H9 (cell line): Measurements from ENCODE around the gene ZBTB17. TPM values are rescaled to one million over a fixed set of nuclear protein-coding genes. Genes with fewer than 3 reads are reported as not detected.

Experiments used
- DNase-seq: peaks from one replicate; pipeline ENCODE4 v3.0.0-alpha.2; 2017
- H2AFZ ChIP-seq: one replicate; pipeline ENCODE4 v1.6.1; 2013; ENCODE audit warnings: mild to moderate bottlenecking, low read length, control low read depth, moderate library complexity
- H2AK5ac ChIP-seq: 2 replicates; pipeline ENCODE4 v1.6.1; 2013; ENCODE audit warnings: low read length, control low read depth, mixed read lengths; ENCODE audit not compliant: insufficient read length
- H2BK120ac ChIP-seq: one replicate; pipeline ENCODE4 v1.6.1; 2013; ENCODE audit warnings: low read depth, mild to moderate bottlenecking, low read length, control low read depth, inconsistent platforms; ENCODE audit not compliant: poor library complexity, severe bottlenecking
- H2BK12ac ChIP-seq: 2 replicates; pipeline ENCODE4 v1.6.1; 2013; ENCODE audit warnings: low read length, control low read depth, mixed read lengths, low read depth; ENCODE audit not compliant: insufficient read length
- H2BK15ac ChIP-seq: 2 replicates; pipeline ENCODE4 v1.6.1; 2013; ENCODE audit warnings: low read depth, low read length, control low read depth
- H2BK20ac ChIP-seq: one replicate; pipeline ENCODE4 v1.6.1; 2013; ENCODE audit warnings: low read depth, mild to moderate bottlenecking, low read length, control low read depth, inconsistent platforms; ENCODE audit not compliant: poor library complexity, severe bottlenecking
- H2BK5ac ChIP-seq: 2 replicates; pipeline ENCODE4 v1.6.1; 2013; ENCODE audit warnings: low read length, control low read depth, mixed read lengths; ENCODE audit not compliant: insufficient read length
- H3K14ac ChIP-seq: 2 replicates; pipeline ENCODE4 v1.6.1; 2013; ENCODE audit warnings: low read length, control low read depth; ENCODE audit not compliant: insufficient read depth
- H3K18ac ChIP-seq: 2 replicates; pipeline ENCODE4 v1.6.1; 2013; ENCODE audit warnings: low read depth, mild to moderate bottlenecking, mixed read lengths, low read length, control low read depth; ENCODE audit not compliant: insufficient read length
- H3K23ac ChIP-seq: 2 replicates; pipeline ENCODE4 v1.6.1; 2013; ENCODE audit warnings: low read length, control low read depth, mixed read lengths, low read depth; ENCODE audit not compliant: insufficient read length
- H3K23me2 ChIP-seq: 2 replicates; pipeline ENCODE4 v1.6.1; 2013; ENCODE audit warnings: low read depth, mild to moderate bottlenecking, mixed read lengths, low read length, control low read depth; ENCODE audit not compliant: insufficient read length, poor library complexity, severe bottlenecking
- H3K27ac ChIP-seq: 2 replicates; pipeline ENCODE4 v1.5.1; 2013; ENCODE audit warnings: low read length, control low read depth, mixed read lengths, low read depth; ENCODE audit not compliant: insufficient read length
- H3K27me3 ChIP-seq: 2 replicates; pipeline ENCODE4 v1.6.1; 2013; ENCODE audit warnings: low read length, control low read depth, inconsistent platforms; ENCODE audit not compliant: insufficient read depth
- H3K4ac ChIP-seq: 2 replicates; pipeline ENCODE4 v1.6.1; 2013; ENCODE audit warnings: low read depth, mild to moderate bottlenecking, control low read depth, inconsistent platforms, low read length, moderate library complexity
- H3K4me1 ChIP-seq: 2 replicates; pipeline ENCODE4 v1.6.1; 2013; ENCODE audit warnings: low read length, control low read depth, inconsistent platforms; ENCODE audit not compliant: insufficient read depth
- H3K4me2 ChIP-seq: 2 replicates; pipeline ENCODE4 v1.6.1; 2013; ENCODE audit warnings: low read length, control low read depth, mixed read lengths; ENCODE audit not compliant: insufficient read length, insufficient read depth
- H3K56ac ChIP-seq: 2 replicates; pipeline ENCODE4 v1.6.1; 2013; ENCODE audit warnings: low read depth, mild to moderate bottlenecking, mixed read lengths, low read length, control low read depth; ENCODE audit not compliant: insufficient read length
- H3K79me1 ChIP-seq: 2 replicates; pipeline ENCODE4 v1.6.1; 2013; ENCODE audit warnings: low read depth, mild to moderate bottlenecking, moderate library complexity, low read length, control low read depth, inconsistent platforms; ENCODE audit not compliant: insufficient read depth, poor library complexity, severe bottlenecking
- H3K79me2 ChIP-seq: 2 replicates; pipeline ENCODE4 v1.6.1; 2013; ENCODE audit warnings: low read length, control low read depth, inconsistent platforms; ENCODE audit not compliant: insufficient read depth
- H3K9ac ChIP-seq: 2 replicates; pipeline ENCODE4 v1.6.1; 2013; ENCODE audit warnings: low read length, control low read depth, mixed read lengths; ENCODE audit not compliant: insufficient read length; ENCODE audit errors: extremely low read depth
- H3K9me3 ChIP-seq: one replicate; pipeline ENCODE4 v1.6.1; 2013; ENCODE audit warnings: low read depth, low read length, inconsistent platforms; ENCODE audit not compliant: control insufficient read depth
- H3T11ph ChIP-seq: one replicate; pipeline ENCODE4 v1.6.1; 2013; ENCODE audit warnings: mild to moderate bottlenecking, low read length, control low read depth, inconsistent platforms
- H4K20me1 ChIP-seq: one replicate; pipeline ENCODE4 v1.6.1; 2013; ENCODE audit not compliant: control insufficient read depth, insufficient read length, insufficient read depth
- H4K5ac ChIP-seq: 2 replicates; pipeline ENCODE4 v1.6.1; 2013; ENCODE audit warnings: low read depth, mild to moderate bottlenecking, mixed read lengths, low read length, control low read depth; ENCODE audit not compliant: insufficient read length
- H4K8ac ChIP-seq: replicated peaks from 2 replicates; pipeline ENCODE4 v1.6.1; 2013; ENCODE audit warnings: low read length, control low read depth, mixed read lengths, low read depth; ENCODE audit not compliant: insufficient read length
- H4K91ac ChIP-seq: 2 replicates; pipeline ENCODE4 v1.6.1; 2013; ENCODE audit warnings: low read depth, mild to moderate bottlenecking, moderate library complexity, mixed read lengths, low read length, control low read depth; ENCODE audit not compliant: insufficient read length
- H3K27ac Mint-ChIP-seq, 3 experiments: 2 replicates in 2 of 3; 3 replicates in 1 of 3; pipeline ENCODE4 v1.8.0; 2020 to 2021; ENCODE audit warnings: mixed read lengths in 3 of 3, mild to moderate bottlenecking in 1 of 3, moderate library complexity in 1 of 3
- H3K27me3 Mint-ChIP-seq: 2 replicates; pipeline ENCODE4 v1.8.0; 2021; ENCODE audit warnings: low read depth, mild to moderate bottlenecking, moderate library complexity, mixed read lengths
- H3K36me3 Mint-ChIP-seq, 3 experiments: 2 replicates in 2 of 3; 3 replicates in 1 of 3; pipeline ENCODE4 v1.8.0; 2020 to 2021; ENCODE audit warnings: low read depth in 3 of 3, mixed read lengths in 3 of 3; ENCODE audit not compliant: insufficient read depth in 1 of 3
- H3K4me1 Mint-ChIP-seq, 2 experiments: 2 replicates each; pipeline ENCODE4 v1.8.0; 2020; ENCODE audit warnings: mixed read lengths in 2 of 2
- H3K4me3 Mint-ChIP-seq, 2 experiments: 2 replicates in 1 of 2; 3 replicates in 1 of 2; pipeline ENCODE4 v1.8.0; 2020 to 2021; ENCODE audit warnings: mild to moderate bottlenecking in 2 of 2, mixed read lengths in 2 of 2, moderate library complexity in 1 of 2
- H3K9me3 Mint-ChIP-seq, 2 experiments: 2 replicates in 1 of 2; 3 replicates in 1 of 2; pipeline ENCODE4 v1.8.0; 2020; ENCODE audit warnings: mild to moderate bottlenecking in 2 of 2, mixed read lengths in 2 of 2, moderate library complexity in 1 of 2
- CTCF ChIP-seq: fragments of 200-600 bp; sonication (generic); conservative IDR thresholded peaks from 3 replicates; pipeline ENCODE4 v1.8.0; 2021; ENCODE audit warnings: antibody characterized with exemption, mild to moderate bottlenecking
- WGBS: extraction: QIAGEN DNeasy Blood & Tissue Kit; methylation state at CpG from one replicate; pipeline ENCODE4 v1.1.7; 2013; ENCODE audit warnings: missing lambda C conversion rate, low lambda C conversion rate, mixed read lengths; ENCODE audit not compliant: insufficient read length; ENCODE audit errors: extremely low coverage; 5-methylcytosine and 5-hydroxymethylcytosine counted together
- total RNA-seq: library from RNA; stranded (reverse); gene quantifications from 2 replicates; pipeline ENCODE4 v1.2.1, GENCODE V29; 2021

The ZBTB17 gene
- total RNA-seq, 1 experiment from 2014 or later = 16.5 TPM

- Histone ChIP-seq H3K18ac (no peak overlapping the region), H2AFZ (no peak overlapping the region), H2BK120ac (no peak overlapping the region), H3K14ac (no peak overlapping the region), H3K27me3 (no peaks in the 10 kb centered on the region), H3K9ac (no peak overlapping the region), H3K56ac (no peak overlapping the region), H3T11ph (no peak overlapping the region), H3K79me2 (no peaks in the 10 kb centered on the region), H4K91ac (no peak overlapping the region), H3K23me2 (no peaks in the 10 kb centered on the region), H3K4me2 (no peak overlapping the region), H2BK5ac (no peak overlapping the region), H4K5ac (no peak overlapping the region), H3K27ac (no peak overlapping the region), H3K9me3 (no peaks in the 10 kb centered on the region), H3K4me1 (no peaks in the 10 kb centered on the region), H2BK15ac (no peak overlapping the region), H3K23ac (no peak overlapping the region), H2AK5ac (no peak overlapping the region), H4K20me1 (no peaks in the 10 kb centered on the region), H4K8ac (no peak overlapping the region), H2BK20ac (no peak overlapping the region), H3K4ac (no peak overlapping the region), H3K79me1 (no peaks in the 10 kb centered on the region), H2BK12ac (no peak overlapping the region)
- no peaks in the 10 kb centered on the region for H3K27me3 Mint-ChIP-seq
- H3K27ac Mint-ChIP-seq = no peak overlapping the region
- H3K36me3 Mint-ChIP-seq = peaks cover 18 to 61% (median 47%) of the 10 kb centered on the region in 3 experiments
- DNase-seq = no peak
- no peaks in the 10 kb centered on the region for H3K9me3 Mint-ChIP-seq
- peaks cover 5 to 6% of the 10 kb centered on the region in 2 experiments for H3K4me1 Mint-ChIP-seq
- H3K4me3 Mint-ChIP-seq = no peak overlapping the region
- TF ChIP-seq CTCF = no peak
- no CpG with 5 or more reads among the region's 13 CpGs for WGBS
These were observed 34.7 kb downstream of the ZBTB17 start for GRCh38 chr1:15941044-15941840.
